Naive B cell (primary cell): ENCODE results near the gene SHOX. TPM values are rescaled to one million over a fixed set of nuclear protein-coding genes. Genes with fewer than 3 reads are reported as not detected.
A peak's percentile ranks its signal among the peaks of the same experiment; 100 is the strongest.

Source experiments
- ATAC-seq, 2 donors: fragments of 150-1000 bp; cut with Tn5 transposase; 2 replicates each; pipeline ENCODE4 v1.10.0; 2021; ENCODE audit warnings: low read depth in 2 of 2, mild to moderate bottlenecking in 2 of 2, moderate library complexity in 2 of 2
- DNase-seq: peaks from one replicate; pipeline ENCODE4 v3.0.0; 2022
- H3K27ac Mint-ChIP-seq, 6 donors: one replicate each; pipeline ENCODE4 v1.8.0; 2020 to 2022; ENCODE audit warnings: mild to moderate bottlenecking in 6 of 6, mixed read lengths in 6 of 6, moderate library complexity in 5 of 6, inconsistent platforms in 2 of 6
- H3K27me3 Mint-ChIP-seq, 3 donors: one replicate each; pipeline ENCODE4 v1.8.0; 2021 to 2022; ENCODE audit warnings: mixed read lengths in 3 of 3, mild to moderate bottlenecking in 1 of 3
- H3K36me3 Mint-ChIP-seq, 2 donors: one replicate each; pipeline ENCODE4 v1.8.0; 2020 to 2022; ENCODE audit warnings: mixed read lengths in 2 of 2, inconsistent platforms in 1 of 2, mild to moderate bottlenecking in 1 of 2
- H3K4me1 Mint-ChIP-seq, 3 donors: one replicate each; pipeline ENCODE4 v1.8.0; 2020 to 2022; ENCODE audit warnings: mixed read lengths in 3 of 3, inconsistent platforms in 1 of 3, mild to moderate bottlenecking in 1 of 3, moderate library complexity in 1 of 3
- H3K4me3 Mint-ChIP-seq, 8 donors: one replicate each; pipeline ENCODE4 v1.8.0; 2020 to 2022; ENCODE audit warnings: mild to moderate bottlenecking in 8 of 8, mixed read lengths in 8 of 8, moderate library complexity in 8 of 8, inconsistent platforms in 2 of 8
- H3K9me3 Mint-ChIP-seq, 7 donors: one replicate each; pipeline ENCODE4 v1.8.0; 2020 to 2022; ENCODE audit warnings: mixed read lengths in 7 of 7, mild to moderate bottlenecking in 5 of 7, inconsistent platforms in 2 of 7, moderate library complexity in 1 of 7
- polyA plus RNA-seq, 6 donors: library from polyadenylated mRNA; unstranded; fragments of 300-500 nt; fragmentation: Illumina TruSeq; gene quantifications; one replicate each; pipeline ENCODE4 v1.2.3, GENCODE V29; 2021; ENCODE audit warnings: low read depth in 6 of 6

Gene SHOX
- polyA plus RNA-seq, 6 donors from 2014 or later = not detected

- peak overlapping the region in 1 of 6 donors; percentile 68 for H3K27ac Mint-ChIP-seq
- peak overlapping the region in 1 of 8 donors; percentile 63 for H3K4me3 Mint-ChIP-seq
- peaks cover 0 to 18% of the 10 kb centered on the region in 2 donors for H3K36me3 Mint-ChIP-seq
- H3K9me3 Mint-ChIP-seq = peaks cover 0 to 3% (median 0%) of the 10 kb centered on the region in 7 donors
- peaks cover 0 to 18% (median 11%) of the 10 kb centered on the region in 3 donors for H3K4me1 Mint-ChIP-seq
- ATAC-seq (no peak), DNase-seq (no peak)
- peaks cover 35 to 89% (median 69%) of the 10 kb centered on the region in 3 donors for H3K27me3 Mint-ChIP-seq
Measured at GRCh38 chrX:635428-636090, 5.0 kb downstream of the SHOX start.

- Mint-ChIP-seq H3K27ac (peak overlapping the region in 1 of 6 donors; percentile 59), H3K9me3 (peaks cover 0 to 3% (median 0%) of the 10 kb centered on the region in 7 donors), H3K4me3 (no peak overlapping the region), H3K27me3 (peaks cover 35 to 89% (median 71%) of the 10 kb centered on the region in 3 donors), H3K36me3 (peaks cover 0 to 18% of the 10 kb centered on the region in 2 donors), H3K4me1 (peaks cover 0 to 18% (median 11%) of the 10 kb centered on the region in 3 donors)
- DNase-seq = no peak
- ATAC-seq = no peak
Measured at GRCh38 chrX:636981-637659, 6.5 kb downstream of the SHOX start.

GRCh38 chrX:637660-638481, 7.3 kb downstream of the SHOX start:
- Mint-ChIP-seq H3K4me3 (peak overlapping the region in 1 of 8 donors; percentile 37), H3K36me3 (peaks cover 0 to 17% of the 10 kb centered on the region in 2 donors), H3K27ac (peak overlapping the region in 1 of 6 donors; percentile 77), H3K27me3 (peaks cover 35 to 91% (median 75%) of the 10 kb centered on the region in 3 donors), H3K4me1 (peaks cover 0 to 18% (median 11%) of the 10 kb centered on the region in 3 donors), H3K9me3 (peaks cover 0 to 3% (median 0%) of the 10 kb centered on the region in 7 donors)
- no peak for ATAC-seq
- DNase-seq = no peak

GRCh38 chrX:638482-639131, 8.0 kb downstream of the SHOX start:
- no peak overlapping the region for H3K4me3 Mint-ChIP-seq
- peaks cover 0 to 9% of the 10 kb centered on the region in 2 donors for H3K36me3 Mint-ChIP-seq
- peak overlapping the region in 1 of 6 donors; percentile 77 for H3K27ac Mint-ChIP-seq
- DNase-seq (no peak), ATAC-seq (no peak)
- H3K9me3 Mint-ChIP-seq = peaks cover 0 to 3% (median 0%) of the 10 kb centered on the region in 7 donors
- H3K4me1 Mint-ChIP-seq = peaks cover 0 to 18% (median 11%) of the 10 kb centered on the region in 3 donors
- peaks cover 27 to 89% (median 70%) of the 10 kb centered on the region in 3 donors for H3K27me3 Mint-ChIP-seq

GRCh38 chrX:639151-639550, 8.6 kb downstream of the SHOX start:
- Mint-ChIP-seq H3K36me3 (peaks cover 0 to 7% of the 10 kb centered on the region in 2 donors), H3K27ac (peak overlapping the region in 1 of 6 donors; percentile 26), H3K4me1 (peaks cover 0 to 18% (median 11%) of the 10 kb centered on the region in 3 donors), H3K27me3 (peaks cover 24 to 84% (median 65%) of the 10 kb centered on the region in 3 donors), H3K4me3 (no peak overlapping the region), H3K9me3 (peaks cover 0 to 3% (median 0%) of the 10 kb centered on the region in 7 donors)
- ATAC-seq = no peak
- no peak for DNase-seq

GRCh38 chrX:640641-641040, 10.1 kb downstream of the SHOX start:
- DNase-seq = no peak
- H3K27me3 Mint-ChIP-seq = peaks cover 22 to 79% (median 68%) of the 10 kb centered on the region in 3 donors
- ATAC-seq = no peak
- H3K4me1 Mint-ChIP-seq = peaks cover 0 to 17% (median 11%) of the 10 kb centered on the region in 3 donors
- no peak overlapping the region for H3K4me3 Mint-ChIP-seq
- peak overlapping the region in 1 of 6 donors; percentile 47 for H3K27ac Mint-ChIP-seq
- H3K36me3 Mint-ChIP-seq = peaks cover 0 to 7% of the 10 kb centered on the region in 2 donors
- peaks cover 0 to 3% (median 0%) of the 10 kb centered on the region in 7 donors for H3K9me3 Mint-ChIP-seq

- no peak overlapping the region for H3K4me3 Mint-ChIP-seq
- H3K27me3 Mint-ChIP-seq = peaks cover 25 to 85% (median 70%) of the 10 kb centered on the region in 3 donors
- peaks cover 0 to 5% (median 0%) of the 10 kb centered on the region in 7 donors for H3K9me3 Mint-ChIP-seq
- peaks cover 0 to 17% (median 11%) of the 10 kb centered on the region in 3 donors for H3K4me1 Mint-ChIP-seq
- H3K27ac Mint-ChIP-seq = no peak overlapping the region
- peaks cover 0 to 7% of the 10 kb centered on the region in 2 donors for H3K36me3 Mint-ChIP-seq
- ATAC-seq = no peak
- DNase-seq = no peak
Measured at GRCh38 chrX:641671-642435, 11.3 kb downstream of the SHOX start.

- Mint-ChIP-seq H3K36me3 (peaks cover 0 to 7% of the 10 kb centered on the region in 2 donors), H3K27me3 (peaks cover 18 to 78% (median 62%) of the 10 kb centered on the region in 3 donors), H3K4me3 (peak overlapping the region in 1 of 8 donors; percentile 76), H3K9me3 (peaks cover 0 to 5% (median 0%) of the 10 kb centered on the region in 7 donors), H3K27ac (no peak overlapping the region), H3K4me1 (peaks cover 0 to 10% (median 6%) of the 10 kb centered on the region in 3 donors)
- DNase-seq (no peak), ATAC-seq (no peak)
Measured at GRCh38 chrX:642436-643240, 12.0 kb downstream of the SHOX start.

GRCh38 chrX:643241-643595, 12.6 kb downstream of the SHOX start:
- peaks cover 13 to 72% (median 56%) of the 10 kb centered on the region in 3 donors for H3K27me3 Mint-ChIP-seq
- no peak for ATAC-seq

GRCh38 chrX:643911-644303, 13.3 kb downstream of the SHOX start:
- no peak for ATAC-seq
- Mint-ChIP-seq H3K4me3 (no peak overlapping the region), H3K9me3 (peaks cover 0 to 5% (median 0%) of the 10 kb centered on the region in 7 donors), H3K27me3 (peaks cover 11 to 70% (median 51%) of the 10 kb centered on the region in 3 donors), H3K36me3 (no peaks in the 10 kb centered on the region), H3K4me1 (no peaks in the 10 kb centered on the region), H3K27ac (no peak overlapping the region)
- DNase-seq = no peak

More at GRCh38 chrX:643241-643595, 12.6 kb downstream of the SHOX start:
- DNase-seq = no peak
- Mint-ChIP-seq H3K27ac (no peak overlapping the region), H3K4me1 (peaks cover 0 to 6% (median under 1%) of the 10 kb centered on the region in 3 donors), H3K36me3 (peaks cover 0 to 3% of the 10 kb centered on the region in 2 donors), H3K4me3 (peak overlapping the region in 1 of 8 donors; percentile 76), H3K9me3 (peaks cover 0 to 5% (median 0%) of the 10 kb centered on the region in 7 donors)
